ENCODE measurements around the gene LSM4.

DNA sequence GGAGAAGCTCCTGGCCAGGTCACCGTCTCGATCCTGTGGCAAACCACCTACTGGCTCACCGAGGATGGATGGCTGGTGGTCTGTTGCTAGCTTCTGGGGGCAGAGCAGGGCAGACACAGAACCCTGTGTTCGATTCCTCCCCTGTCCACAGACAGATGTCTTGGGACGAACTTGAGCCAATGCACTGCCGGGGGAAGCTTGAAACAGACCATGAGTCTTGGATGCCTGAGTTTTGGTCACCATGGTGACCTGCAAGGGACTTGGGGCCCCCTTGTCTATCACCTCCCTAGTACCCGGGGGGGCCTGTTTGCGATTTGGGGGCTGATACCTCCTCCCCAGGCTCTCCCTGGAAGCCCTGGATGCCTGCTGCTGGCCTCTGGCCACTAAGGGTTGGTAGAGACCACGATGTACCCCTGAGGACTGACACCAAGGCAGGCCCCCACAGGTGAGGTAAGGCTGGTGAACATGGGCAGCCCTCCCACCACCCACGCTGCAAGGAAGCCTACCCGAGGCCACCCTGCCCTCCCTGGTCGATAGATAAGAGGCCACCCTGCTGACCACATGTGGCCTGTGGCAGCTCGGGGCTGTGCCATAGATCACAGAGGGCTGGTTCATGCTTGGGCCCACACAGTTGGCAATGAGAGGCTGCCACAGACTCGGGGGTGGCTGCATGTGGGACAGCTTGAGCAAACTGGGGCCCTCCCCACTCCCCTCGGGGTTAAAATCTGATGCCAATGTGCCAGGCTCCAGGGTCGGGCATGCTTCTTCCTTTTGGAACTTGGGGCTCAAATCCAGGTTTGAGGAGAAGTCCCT is 59.3 kb downstream of the LSM4 start:
- TF ChIP-seq POLR2A (IDR thresholded peaks at IDR 0.05; ENCODE audit: low read length) (no peak), GATA1 (IDR thresholded peaks at IDR 0.05; ENCODE audit: low read depth, low read length) (no peak)
